HG03342 (cell line): ENCODE results near the gene NR5A1.

Experiments
- ATAC-seq: cut with Tn5 transposase; IDR thresholded peaks from one replicate; pipeline ENCODE4 v1.9.1; 2021; ENCODE audit warnings: mild to moderate bottlenecking, moderate library complexity; ENCODE audit not compliant: unreplicated experiment

NR5A1 gene

DNA sequence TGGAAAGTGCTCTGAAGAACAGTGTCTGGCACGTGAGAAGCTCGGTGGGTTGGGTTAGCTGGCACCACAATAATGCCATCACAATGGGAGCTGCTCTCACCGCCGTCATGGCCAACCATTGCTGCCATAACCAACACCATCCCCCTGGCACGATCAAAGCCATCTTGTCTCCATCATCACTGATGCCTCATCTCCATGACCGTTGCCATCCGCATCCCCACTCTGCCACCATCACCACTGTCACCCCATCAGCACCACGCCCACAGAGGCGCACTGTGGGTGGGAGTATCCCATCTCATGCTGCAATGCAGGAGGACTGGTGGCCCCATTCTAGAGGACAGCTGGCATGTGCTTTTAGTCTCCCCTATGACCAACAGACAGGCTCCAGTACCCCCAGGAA lies 23.7 kb downstream of the NR5A1 start:
- ATAC-seq = no peak

DNA sequence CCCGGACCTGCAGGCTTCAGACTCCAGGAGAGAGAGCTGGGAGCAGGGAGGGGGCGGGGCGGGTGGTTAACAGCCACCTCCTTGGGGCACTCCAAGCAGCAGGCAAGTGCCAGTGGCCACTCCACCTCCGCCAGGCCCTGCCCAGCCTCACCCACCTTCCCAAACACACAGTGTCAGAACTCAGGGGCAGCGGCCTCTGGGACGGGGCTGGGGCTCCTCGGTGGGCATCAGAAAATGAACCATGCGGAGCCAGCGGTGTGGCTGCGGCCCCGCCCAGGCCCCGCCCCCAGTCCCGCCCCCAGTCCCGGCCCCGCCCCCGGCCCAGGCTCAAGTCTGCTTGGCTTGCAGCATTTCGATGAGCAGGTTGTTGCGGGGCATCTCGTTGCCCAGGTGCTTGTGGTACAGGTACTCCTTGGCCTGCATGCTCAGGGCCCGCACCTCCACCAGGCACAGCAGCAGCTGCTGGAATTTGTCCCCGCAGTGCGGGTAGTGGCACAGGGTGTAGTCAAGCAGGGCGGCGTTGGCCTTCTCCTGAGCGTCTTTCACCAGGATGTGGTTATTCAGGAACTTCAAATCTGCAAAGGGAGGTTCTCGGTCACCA lies 24.7 kb downstream of the NR5A1 start:
- no peak for ATAC-seq

DNA sequence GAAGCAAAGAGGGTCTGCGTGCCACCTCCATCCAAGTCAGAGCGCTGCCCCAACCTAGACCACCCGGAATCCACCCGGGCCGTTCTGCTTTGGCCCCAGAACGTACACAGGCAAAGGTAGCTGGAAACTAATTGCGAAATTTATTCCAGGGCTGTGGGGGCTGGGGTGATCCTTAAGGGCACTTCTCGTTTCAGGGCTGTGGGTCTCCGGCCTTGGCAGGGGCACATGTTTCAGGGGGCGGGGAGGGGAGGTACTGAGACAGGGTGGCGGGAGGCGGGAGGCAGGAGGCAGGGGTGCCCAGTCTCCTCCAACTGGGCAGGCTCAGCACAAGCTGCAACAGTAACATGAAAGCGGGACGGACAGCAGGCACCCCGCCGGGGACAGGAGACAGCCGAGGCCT lies 26.1 kb downstream of the NR5A1 start:
- no peak for ATAC-seq

DNA sequence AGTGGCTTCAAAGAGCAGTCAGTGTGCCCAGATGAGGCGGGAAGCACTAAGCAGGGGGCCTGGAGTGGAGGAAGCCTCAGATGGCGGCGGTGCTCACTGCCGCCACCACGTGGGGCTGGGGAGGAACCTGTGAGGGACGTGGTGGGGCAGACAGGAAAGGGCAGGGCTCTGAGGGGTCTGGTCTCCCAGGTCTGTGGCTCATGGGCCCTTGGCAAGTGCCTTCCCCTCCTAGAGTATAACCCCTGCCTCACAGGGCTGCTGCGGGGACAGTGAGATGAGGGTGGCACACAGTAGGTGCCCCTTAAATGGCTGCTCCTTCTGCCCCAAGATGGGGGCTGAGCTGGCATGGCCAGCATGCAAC lies 26.6 kb downstream of the NR5A1 start:
- no peak for ATAC-seq

DNA sequence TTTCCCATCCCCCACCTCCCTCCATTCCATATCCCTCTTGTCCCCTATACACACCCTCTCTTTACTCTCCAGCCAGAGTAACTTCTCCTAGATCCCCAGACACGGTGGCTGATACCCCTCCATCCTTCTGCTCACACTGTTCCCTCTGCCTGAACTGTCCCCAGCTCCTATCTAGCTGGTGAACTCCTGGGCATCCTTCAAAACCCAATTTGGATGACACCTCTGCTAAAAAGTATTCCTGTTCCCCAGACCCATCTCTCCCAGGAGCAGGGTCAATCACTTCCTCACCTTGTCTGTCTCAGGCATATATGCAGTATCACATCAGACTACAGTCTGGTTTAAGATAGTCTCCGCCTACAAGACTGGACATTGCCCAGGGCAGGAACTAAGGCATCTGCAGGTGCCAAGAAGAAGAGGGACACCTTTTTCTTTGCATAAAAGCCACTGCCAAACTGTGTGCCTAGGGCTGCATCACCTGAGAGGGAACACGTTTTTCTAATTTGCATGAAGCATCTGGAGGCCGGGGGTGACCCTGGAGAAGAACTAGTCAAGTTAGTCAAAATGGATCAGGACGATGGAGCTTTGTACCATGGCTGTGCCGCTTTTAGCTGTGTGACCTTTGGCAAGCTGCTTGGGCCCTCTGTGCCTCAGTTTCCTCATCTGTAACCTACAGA lies 27.1 kb downstream of the NR5A1 start:
- no peak for ATAC-seq

DNA sequence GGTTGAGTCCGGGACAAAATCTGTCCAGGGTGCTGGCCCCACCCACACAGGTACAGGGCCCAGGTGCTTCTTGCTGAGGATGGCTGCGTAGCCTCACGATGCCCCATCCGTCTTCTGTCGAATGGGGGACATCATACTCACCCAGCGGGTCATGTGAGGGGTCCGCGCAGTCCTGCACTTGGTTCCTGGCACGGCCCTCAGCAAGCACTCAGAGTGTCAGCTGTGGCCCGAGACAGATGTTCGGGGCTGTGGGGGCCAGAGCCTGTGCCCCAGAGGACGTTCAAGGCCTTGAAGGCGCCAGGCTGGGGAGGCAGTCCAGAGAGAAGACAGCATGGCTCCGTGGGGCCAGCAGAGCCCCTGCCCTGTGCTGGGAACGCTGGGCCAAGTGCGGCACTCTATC lies 27.8 kb downstream of the NR5A1 start:
- ATAC-seq = no peak

DNA sequence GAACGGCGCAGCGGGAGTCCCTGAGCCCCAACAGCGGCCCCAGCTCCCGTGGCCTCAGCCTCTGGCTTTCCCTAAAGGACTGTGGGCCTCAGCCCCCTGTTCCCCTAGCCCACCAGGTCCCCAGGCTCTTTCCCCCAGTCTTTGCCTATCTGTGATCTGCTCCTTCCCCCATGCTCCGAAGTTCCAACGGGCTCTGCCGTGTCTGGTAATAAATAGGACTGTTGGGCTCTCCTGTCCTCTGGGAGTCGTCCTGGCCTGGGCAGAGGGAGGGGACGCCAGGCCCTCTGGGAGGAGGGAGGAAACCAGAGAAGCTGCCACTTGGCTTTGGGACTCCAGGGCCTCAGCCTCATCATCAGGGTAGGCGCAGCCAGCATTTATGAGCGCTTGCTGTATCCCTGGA lies 28.8 kb downstream of the NR5A1 start:
- ATAC-seq = no peak

DNA sequence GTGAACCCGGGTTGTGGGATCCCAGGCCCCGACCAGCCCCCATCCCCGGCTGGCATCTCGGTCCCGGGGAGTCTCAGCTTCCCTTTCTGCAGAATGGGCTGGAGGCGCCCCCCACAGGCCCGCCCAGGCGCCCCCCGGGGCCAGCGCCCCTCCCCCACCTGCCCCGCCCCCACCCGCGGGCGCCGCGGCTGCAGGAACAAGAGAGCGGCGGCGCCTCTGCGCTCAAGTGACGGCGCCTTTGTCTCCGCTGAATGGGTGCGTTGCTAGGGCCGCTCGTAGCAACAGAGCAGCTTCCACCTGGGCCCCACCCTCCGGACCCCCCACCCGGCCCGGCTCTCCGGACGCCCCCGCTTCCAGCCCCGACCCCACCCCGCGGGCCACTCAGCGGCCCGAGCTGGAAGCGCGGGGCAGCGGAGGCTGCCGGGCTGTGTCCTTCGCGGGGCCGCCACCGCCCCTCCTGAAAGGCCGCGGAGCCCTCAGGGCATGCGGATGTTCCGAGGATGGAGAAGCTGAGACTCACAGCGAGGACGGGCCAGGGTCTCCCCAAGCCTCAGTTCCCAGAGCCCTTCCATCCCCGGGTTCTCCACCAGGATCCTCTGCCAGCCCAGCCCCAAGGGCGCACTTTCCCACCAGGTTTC lies 29.4 kb downstream of the NR5A1 start:
- ATAC-seq = no peak

DNA sequence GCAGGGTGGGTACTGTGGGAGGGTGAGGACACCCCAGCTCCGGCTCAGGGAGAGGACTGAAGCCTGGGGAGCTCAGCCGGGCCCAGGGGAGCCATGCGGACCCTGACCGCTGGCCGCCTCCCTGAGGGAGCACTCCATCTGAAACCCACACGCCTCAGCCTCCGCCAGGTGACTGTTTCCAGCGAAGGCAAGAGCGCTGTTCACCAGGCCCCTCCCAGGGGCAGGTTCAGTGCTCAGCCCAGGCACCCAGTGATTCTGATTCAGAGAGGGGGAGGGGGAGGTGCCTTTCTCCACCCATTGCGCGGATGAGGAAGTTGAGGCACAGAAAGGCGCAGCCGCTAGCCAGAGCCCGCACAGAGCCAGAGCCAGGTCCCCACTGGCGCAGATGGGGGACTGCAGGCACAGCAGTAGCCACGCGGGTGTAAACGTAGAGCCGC lies 30.0 kb downstream of the NR5A1 start:
- no peak for ATAC-seq

DNA sequence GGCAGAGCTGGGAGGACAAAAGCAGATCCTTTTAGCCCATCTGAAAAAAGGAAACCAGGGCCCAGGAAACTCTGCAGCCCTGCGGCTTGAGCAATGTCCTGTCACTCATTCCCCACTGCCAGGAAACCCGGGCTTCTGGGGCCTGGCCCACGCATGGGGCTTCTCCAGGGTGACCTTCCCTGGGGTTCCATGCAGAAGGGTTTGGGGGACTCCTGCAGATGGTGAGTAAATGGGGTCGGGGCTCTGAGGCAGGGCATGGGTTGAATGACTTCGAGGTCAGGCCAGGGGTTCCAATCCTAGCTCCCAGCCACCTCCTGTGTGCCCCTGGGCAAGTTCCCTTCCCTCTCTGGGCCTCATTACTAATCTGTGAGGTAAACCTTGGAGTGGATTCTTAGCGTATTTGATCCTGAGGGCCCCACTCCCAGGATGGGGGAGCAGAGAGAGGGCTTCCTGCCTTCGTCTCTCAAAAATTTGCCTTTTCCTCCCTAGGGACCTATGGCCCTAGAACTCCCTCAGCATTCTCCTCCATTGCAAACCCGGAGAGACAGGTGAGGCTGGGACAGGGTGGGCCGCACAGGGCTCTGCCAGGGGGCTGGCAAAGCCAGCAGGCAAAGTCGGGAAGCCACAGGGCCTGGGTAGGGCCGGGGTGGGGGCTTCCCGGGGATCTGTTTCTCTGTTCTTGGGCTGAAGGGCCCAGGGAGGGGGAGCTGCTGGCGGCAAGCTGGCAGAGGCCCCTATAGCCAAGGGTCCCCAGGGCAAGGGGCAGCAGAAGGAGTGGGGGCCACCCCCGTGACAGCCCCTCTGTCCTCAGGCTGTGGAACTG lies 31.1 kb downstream of the NR5A1 start:
- ATAC-seq = no peak

DNA sequence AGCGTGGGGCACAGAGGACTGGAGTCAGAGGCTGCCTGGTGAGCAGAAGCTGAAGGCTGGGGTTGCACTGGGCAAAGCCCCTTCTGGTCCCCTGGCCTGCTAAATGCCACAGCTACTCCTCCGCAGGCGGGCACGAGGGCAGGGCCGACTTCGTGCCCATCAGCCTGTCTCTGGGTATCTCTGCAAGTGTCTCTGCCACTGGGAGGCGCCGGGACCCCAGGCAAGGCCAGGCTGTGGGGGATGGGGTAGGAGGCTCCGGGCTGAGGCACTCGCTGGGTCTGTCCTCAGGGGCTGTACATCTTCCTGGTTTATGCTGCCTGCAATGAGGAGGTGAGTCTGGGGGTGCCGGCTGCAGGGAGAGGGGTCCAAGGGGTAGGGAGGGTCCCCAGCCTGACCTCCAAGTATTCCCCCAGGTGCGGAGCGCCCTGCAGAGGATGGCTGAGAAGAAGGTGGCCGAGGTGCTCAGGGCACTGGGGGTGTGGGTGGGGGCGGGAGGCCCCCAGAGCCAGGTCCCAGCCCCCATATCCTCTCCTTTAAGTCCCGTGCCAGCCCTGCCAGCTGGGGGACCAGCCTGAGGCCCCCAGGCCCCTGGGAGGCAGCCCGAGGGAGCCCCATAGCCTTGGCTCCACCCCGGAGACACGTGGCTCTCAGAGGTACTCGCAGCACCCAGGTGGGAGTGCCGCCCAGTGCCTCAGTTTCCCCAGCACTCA lies 31.9 kb downstream of the NR5A1 start:
- ATAC-seq = no peak

DNA sequence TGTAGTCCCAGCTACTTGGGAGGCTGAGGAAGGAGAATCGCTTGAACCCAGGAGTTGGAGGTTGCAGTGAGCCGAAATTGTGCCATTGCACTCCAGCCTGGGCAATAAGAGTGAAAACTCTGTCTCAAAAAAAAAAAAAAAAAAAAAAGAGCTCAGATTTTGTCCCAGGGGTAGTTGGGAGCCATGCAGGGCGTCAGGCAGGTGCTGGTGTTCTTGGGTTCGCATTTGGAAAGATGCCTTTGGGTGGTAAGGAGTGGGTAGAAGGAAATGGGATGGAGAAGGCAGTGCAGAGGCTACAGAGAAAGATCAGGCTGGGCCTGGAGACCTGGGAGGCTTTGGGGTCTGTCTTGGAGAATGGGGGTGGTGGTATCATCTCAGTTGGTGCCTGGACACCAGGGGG lies 33.0 kb downstream of the NR5A1 start:
- no peak for ATAC-seq

DNA sequence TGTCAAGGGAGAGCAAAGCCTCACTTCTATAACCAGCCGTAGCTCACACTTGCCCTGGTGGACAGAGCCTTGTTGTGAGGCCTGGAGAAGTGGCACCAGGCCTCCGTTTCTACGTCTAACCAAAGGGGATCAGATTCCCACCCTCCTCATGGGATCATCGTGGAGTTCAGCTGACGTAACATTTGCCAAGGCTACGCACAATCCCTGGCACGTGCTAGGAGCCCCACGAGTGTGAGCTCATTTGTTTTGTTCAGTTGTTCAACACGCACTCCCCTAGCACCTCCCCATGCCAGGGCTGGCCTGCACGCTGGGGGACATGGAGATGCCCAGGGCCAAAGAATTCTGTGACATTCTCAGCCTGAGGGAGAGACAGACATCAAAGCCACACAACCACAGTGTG lies 33.9 kb downstream of the NR5A1 start:
- no peak for ATAC-seq

DNA sequence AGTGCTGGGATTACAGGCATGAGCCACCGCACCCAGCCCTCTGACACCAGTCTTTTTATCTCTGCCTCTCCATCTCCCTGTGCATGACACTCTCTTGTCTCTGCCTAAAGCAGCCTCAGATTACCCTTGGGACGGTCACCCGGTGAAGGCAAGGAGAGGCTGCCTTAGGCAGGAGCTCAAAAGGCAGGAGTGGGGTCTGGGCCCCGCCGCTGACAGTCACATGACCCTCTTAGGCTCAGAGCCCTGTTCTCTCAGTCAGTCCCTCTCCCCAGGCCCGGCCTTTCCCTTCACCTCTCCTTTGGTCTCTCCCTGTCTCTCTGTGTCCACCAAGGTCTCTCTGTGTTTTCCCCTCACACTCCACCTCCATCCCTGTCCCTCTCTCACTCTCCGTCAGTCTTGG lies 34.4 kb downstream of the NR5A1 start:
- no peak for ATAC-seq

DNA sequence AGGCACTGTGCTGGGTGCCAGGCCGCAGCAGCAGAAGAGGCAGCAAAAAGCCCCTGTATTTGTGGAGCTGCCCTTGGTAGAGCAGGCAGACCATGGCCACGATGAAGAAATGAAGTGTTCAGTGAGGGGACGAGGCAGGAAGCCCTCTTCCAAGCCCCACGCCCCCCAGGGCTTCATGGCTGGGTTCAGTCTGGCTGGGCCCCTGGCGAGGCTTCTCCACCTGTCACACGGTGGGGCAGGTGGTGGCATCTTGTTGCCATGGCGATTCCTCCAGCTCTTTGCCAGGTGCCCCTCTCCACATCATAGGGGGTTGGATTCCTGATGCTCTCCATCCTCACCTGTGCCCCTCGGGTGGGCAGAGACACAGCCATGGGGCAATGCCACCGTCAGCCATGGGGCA lies 35.4 kb downstream of the NR5A1 start:
- no peak for ATAC-seq

DNA sequence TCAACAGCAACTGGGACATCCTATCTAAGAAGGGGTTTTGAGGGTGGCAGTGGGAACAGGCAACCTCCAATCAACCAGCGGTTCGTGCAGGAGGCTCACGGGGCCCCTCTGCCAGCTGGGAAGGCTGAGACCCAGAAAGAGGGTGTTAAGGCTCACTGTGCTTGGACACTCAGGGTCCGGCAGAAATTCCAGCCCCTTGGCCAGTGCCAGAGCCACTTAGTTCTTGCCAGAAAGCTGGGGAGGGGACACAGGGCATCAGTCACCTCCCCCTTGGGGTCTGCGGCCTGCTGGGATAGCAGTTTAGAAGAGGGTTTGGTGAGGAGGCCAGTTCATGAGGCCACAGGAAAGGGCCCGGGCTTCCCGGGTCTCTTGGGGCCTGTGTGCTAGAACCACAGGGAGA lies 36.5 kb downstream of the NR5A1 start:
- ATAC-seq = no peak

DNA sequence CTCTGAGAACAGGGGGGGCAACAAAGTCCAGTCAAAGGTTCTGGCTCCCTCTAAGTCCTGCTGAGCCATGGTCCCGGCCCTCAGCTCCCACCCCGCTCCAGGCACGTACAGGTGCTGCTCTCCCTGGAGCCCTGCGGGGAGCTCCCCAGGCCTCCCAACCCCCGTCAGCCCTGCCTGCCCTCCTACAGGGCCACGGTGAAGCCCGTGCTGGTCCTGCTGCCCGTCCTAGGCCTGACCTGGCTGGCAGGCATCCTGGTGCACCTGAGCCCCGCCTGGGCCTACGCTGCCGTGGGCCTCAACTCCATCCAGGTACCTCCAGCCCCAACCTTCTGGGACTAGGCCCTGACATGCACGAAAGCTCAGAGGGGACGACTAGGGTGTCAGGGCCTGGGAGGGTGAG lies 36.9 kb downstream of the NR5A1 start:
- no peak for ATAC-seq

DNA sequence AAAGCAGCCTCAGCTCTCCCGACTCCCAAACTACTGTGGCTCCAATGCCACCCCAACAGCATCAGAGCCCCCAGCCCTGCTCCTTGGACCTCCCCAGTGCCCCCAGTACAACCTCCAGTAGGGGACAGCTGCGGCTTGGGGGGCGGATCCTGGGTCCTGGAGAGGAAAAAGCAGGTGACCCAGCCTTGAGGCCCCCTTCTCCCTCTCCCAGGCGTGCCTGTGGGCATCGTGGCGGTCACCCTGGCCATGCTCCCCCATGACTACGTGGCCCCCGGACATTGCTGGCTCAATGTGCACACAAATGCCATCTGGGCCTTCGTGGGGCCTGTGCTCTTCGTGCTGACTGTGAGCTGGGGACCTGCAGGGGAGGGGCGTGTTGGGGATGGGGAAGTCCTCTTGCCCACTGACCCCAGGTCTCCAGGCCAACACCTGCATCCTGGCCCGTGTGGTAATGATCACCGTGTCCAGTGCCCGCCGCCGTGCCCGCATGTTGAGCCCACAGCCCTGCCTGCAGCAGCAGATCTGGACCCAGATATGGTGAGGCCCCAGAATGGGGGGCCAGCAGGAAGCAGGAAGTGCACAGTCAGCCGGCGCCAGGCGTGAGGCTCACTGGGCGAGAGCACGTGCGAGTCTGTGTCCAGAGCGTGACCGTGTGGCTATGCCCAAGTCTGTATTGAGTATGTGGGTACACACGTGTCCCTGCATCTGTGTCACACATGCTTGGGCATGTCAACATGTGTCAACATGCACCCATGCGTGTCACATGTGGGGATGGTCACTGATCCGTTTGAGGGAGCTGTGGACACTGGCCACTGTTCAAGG lies 38.0 kb downstream of the NR5A1 start:
- no peak for ATAC-seq

DNA sequence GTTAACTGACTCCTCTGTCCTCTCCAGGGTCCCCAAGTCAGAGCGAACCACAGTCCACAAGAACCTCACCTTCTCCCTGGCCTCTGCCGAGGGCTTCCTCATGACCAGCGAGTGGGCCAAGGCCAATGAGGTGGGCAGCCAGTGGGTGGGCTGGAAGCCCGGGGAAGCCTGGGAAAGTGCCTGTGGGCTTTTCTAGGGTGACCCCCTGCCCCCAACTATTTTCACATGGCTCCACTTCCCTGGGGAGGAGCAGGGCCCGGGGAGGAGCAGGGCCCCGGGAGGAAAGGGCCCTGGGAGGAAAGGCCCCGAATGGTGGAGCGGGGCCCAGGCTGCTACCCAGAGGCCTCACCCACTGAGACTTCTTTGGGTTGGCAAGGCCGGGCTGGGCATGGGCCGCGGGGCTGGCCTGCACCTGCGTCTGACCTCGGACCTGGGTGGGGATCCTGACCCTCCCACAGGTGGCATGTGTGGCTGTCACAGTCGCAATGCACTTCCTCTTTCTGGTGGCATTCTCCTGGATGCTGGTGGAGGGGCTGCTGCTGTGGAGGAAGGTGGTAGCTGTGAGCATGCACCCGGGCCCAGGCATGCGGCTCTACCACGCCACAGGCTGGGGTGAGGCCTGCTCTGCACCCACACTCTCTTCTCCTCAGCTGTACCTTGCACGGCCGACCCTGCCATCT lies 39.0 kb downstream of the NR5A1 start:
- no peak for ATAC-seq
